PFSK-1 (cell line): ENCODE data around the gene NACAD.

ENCODE experiments used
- POLR2AphosphoS5 ChIP-seq: IDR thresholded peaks from 2 replicates; pipeline ENCODE4 v1.6.1; 2012; ENCODE audit warnings: low read depth, mild to moderate bottlenecking, control low read depth, low read length, moderate library complexity
- TAF1 ChIP-seq: IDR thresholded peaks from 2 replicates; pipeline ENCODE4 v1.6.1; 2012; ENCODE audit warnings: low read length, control low read depth, borderline replicate concordance; ENCODE audit not compliant: insufficient read depth

- no peak for TF ChIP-seq POLR2AphosphoS5
- no peak for TF ChIP-seq TAF1
These were observed 34.8 kb downstream of the NACAD start for GRCh38 chr7:45053941-45054340.
